ENCODE measurements around the gene PAMR1.

GRCh38 chr11:35555488-35555887, 30.1 kb upstream of the PAMR1 start:
- no peak for TF ChIP-seq POLR2A (IDR thresholded peaks at IDR 0.05)
- TF ChIP-seq CTCF (IDR thresholded peaks at IDR 0.05), result no peak
- TF ChIP-seq EP300 (IDR thresholded peaks at IDR 0.05), result no peak

Data from ovary (tissue), 3 donors.